HEK293 (cell line): Measurements from ENCODE around the gene PDE4D.

Experiments
- GLIS2 ChIP-seq: fragments of 450-650 bp; formaldehyde crosslinking; IDR thresholded peaks from 2 replicates; pipeline ENCODE4 v1.5.1; 2016; ENCODE audit warnings: missing biosample characterization, missing genetic modification characterization
- IKZF3 ChIP-seq: fragments of 450-650 bp; IDR thresholded peaks from 2 replicates; pipeline ENCODE4 v1.5.0; 2018; ENCODE audit warnings: missing biosample characterization, mild to moderate bottlenecking, missing genetic modification characterization, moderate library complexity
- MYNN ChIP-seq: fragments of 450-650 bp; formaldehyde crosslinking; IDR thresholded peaks from 2 replicates; pipeline ENCODE4 v1.5.1; 2016; ENCODE audit warnings: missing biosample characterization, missing genetic modification characterization, borderline replicate concordance
- OSR2 ChIP-seq: fragments of 450-650 bp; formaldehyde crosslinking; IDR thresholded peaks from 2 replicates; pipeline ENCODE4 v1.5.1; 2016; ENCODE audit warnings: missing biosample characterization, missing genetic modification characterization
- OVOL3 ChIP-seq: fragments of 450-650 bp; formaldehyde crosslinking; IDR thresholded peaks from 2 replicates; pipeline ENCODE4 v1.5.1; 2016; ENCODE audit warnings: missing biosample characterization, missing genetic modification characterization
- SCRT1 ChIP-seq: fragments of 450-650 bp; formaldehyde crosslinking; IDR thresholded peaks from 2 replicates; pipeline ENCODE4 v1.5.1; 2016; ENCODE audit warnings: missing biosample characterization, missing genetic modification characterization, borderline replicate concordance
- SP7 ChIP-seq: fragments of 450-650 bp; formaldehyde crosslinking; IDR thresholded peaks from 2 replicates; pipeline ENCODE4 v1.5.1; 2016; ENCODE audit warnings: missing biosample characterization, missing genetic modification characterization
- TSHZ1 ChIP-seq: fragments of 450-650 bp; formaldehyde crosslinking; IDR thresholded peaks from 2 replicates; pipeline ENCODE4 v1.5.1; 2016; ENCODE audit warnings: missing biosample characterization, missing genetic modification characterization, borderline replicate concordance
- WT1 ChIP-seq: fragments of 450-650 bp; formaldehyde crosslinking; IDR thresholded peaks from 2 replicates; pipeline ENCODE4 v1.5.1; 2016; ENCODE audit warnings: missing biosample characterization, missing genetic modification characterization
- YY2 ChIP-seq: fragments of 450-650 bp; formaldehyde crosslinking; IDR thresholded peaks from 2 replicates; pipeline ENCODE4 v1.5.1; 2016; ENCODE audit warnings: missing biosample characterization, missing genetic modification characterization
- ZFP3 ChIP-seq: fragments of 450-650 bp; formaldehyde crosslinking; IDR thresholded peaks from 2 replicates; pipeline ENCODE4 v1.5.1; 2016; ENCODE audit warnings: low read depth, missing biosample characterization, missing genetic modification characterization
- ZFP37 ChIP-seq: fragments of 450-650 bp; formaldehyde crosslinking; IDR thresholded peaks from 2 replicates; pipeline ENCODE4 v1.5.1; 2016; ENCODE audit warnings: missing biosample characterization, missing genetic modification characterization
- ZNF146 ChIP-seq: fragments of 450-650 bp; formaldehyde crosslinking; IDR thresholded peaks from 2 replicates; pipeline ENCODE4 v1.5.1; 2016; ENCODE audit warnings: missing biosample characterization, missing genetic modification characterization
- ZNF324 ChIP-seq: fragments of 450-650 bp; formaldehyde crosslinking; IDR thresholded peaks from 2 replicates; pipeline ENCODE4 v1.5.1; 2016; ENCODE audit warnings: missing biosample characterization, missing genetic modification characterization
- ZNF394 ChIP-seq: fragments of 450-650 bp; formaldehyde crosslinking; IDR thresholded peaks from 2 replicates; pipeline ENCODE4 v1.5.1; 2016; ENCODE audit warnings: missing biosample characterization, missing genetic modification characterization, mild to moderate bottlenecking, moderate library complexity, borderline replicate concordance
- ZNF416 ChIP-seq: fragments of 450-650 bp; formaldehyde crosslinking; IDR thresholded peaks from 2 replicates; pipeline ENCODE4 v1.5.1; 2016; ENCODE audit warnings: missing biosample characterization, missing genetic modification characterization
- ZNF48 ChIP-seq: fragments of 450-650 bp; formaldehyde crosslinking; IDR thresholded peaks from 2 replicates; pipeline ENCODE4 v1.5.1; 2016; ENCODE audit warnings: missing biosample characterization, missing genetic modification characterization
- ZNF510 ChIP-seq: fragments of 450-650 bp; formaldehyde crosslinking; IDR thresholded peaks from 2 replicates; pipeline ENCODE4 v1.5.1; 2018; ENCODE audit warnings: mild to moderate bottlenecking, missing genetic modification characterization, missing biosample characterization; ENCODE audit not compliant: insufficient replicate concordance
- ZNF530 ChIP-seq: fragments of 450-650 bp; formaldehyde crosslinking; IDR thresholded peaks from 2 replicates; pipeline ENCODE4 v1.5.1; 2016; ENCODE audit warnings: low read depth, missing biosample characterization, missing genetic modification characterization
- ZNF560 ChIP-seq: fragments of 450-650 bp; formaldehyde crosslinking; IDR thresholded peaks from 2 replicates; pipeline ENCODE4 v1.5.1; 2017; ENCODE audit warnings: missing biosample characterization, missing genetic modification characterization, borderline replicate concordance
- ZNF629 ChIP-seq: fragments of 450-650 bp; formaldehyde crosslinking; IDR thresholded peaks from 2 replicates; pipeline ENCODE4 v1.5.1; 2017; ENCODE audit warnings: missing biosample characterization, missing genetic modification characterization
- ZNF843 ChIP-seq: fragments of 450-650 bp; formaldehyde crosslinking; IDR thresholded peaks from 2 replicates; pipeline ENCODE4 v1.5.1; 2016; ENCODE audit warnings: missing biosample characterization, missing genetic modification characterization
- ZSCAN30 ChIP-seq: fragments of 450-650 bp; IDR thresholded peaks from 2 replicates; pipeline ENCODE4 v1.5.1; 2018; ENCODE audit warnings: missing biosample characterization, mild to moderate bottlenecking, missing genetic modification characterization, moderate library complexity
- TF ChIP-seq, protein P1 (sequence below): fragments of 450-650 bp; formaldehyde crosslinking; IDR thresholded peaks from 2 replicates; pipeline ENCODE4 v1.5.1; 2016; ENCODE audit warnings: missing biosample characterization, missing genetic modification characterization
- TF ChIP-seq, protein P2 (sequence below): fragments of 450-650 bp; formaldehyde crosslinking; IDR thresholded peaks from 2 replicates; pipeline ENCODE4 v1.5.1; 2017; ENCODE audit warnings: missing biosample characterization, mild to moderate bottlenecking, missing genetic modification characterization, moderate library complexity
- TF ChIP-seq, protein P3 (sequence below): fragments of 450-650 bp; formaldehyde crosslinking; IDR thresholded peaks from 2 replicates; pipeline ENCODE4 v1.5.1; 2016; ENCODE audit warnings: missing biosample characterization, missing genetic modification characterization
- TF ChIP-seq, protein P4 (sequence below): fragments of 450-650 bp; formaldehyde crosslinking; IDR thresholded peaks from 2 replicates; pipeline ENCODE4 v1.5.1; 2017; ENCODE audit warnings: missing biosample characterization, missing genetic modification characterization

PDE4D gene

DNA sequence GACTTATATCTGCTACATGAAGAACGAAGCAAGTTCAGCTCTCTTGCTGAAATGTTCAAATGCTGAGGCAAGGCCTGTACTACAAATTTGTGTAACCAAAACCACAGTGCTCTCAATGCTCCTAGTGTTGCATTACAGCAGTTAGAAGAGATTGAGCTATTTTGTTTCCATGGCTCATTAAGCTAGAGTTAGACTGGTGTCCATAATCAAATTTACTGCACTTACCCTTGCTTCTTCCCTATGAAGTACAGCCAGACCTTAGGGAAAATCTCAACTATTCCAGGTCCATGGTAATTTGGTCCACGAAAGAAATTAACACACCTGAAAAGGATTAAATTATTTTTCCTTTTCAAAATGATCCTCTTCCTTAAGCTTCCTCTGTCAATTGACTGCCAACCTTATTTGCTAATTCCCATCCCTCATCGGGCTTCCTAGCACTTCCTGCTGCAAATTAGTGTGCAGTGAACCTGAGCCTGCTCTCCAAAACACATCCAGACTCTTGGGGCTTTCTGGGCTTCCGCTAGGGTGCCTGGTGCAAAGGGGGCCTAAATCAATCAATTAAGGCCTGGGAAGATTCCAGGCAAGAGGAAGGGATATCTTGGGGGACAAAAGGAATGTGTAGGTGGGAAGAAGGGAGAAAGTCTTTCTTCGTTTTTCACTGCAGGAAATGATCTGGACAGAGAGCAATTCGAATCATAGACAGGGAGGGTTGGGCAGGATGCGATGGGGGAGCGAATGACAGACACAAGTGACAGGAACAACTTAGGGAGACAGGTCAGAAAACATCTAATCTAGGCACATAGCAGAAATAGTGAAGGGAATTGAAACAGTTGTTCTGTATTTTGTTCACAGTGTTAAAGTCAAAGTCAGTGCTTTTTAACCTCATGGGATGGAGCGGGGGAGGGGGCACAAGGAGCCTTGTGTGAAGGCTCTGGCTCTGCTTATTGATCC is 768.2 kb downstream of the PDE4D start (continued):
- peak; percentile 43; the same call in 1 of the 2 replicates for TF ChIP-seq IKZF3 (tag by site-specific recombination)
- no peak; the same call in none of the 2 replicates for TF ChIP-seq ZNF629 (tag by site-specific recombination)
- no peak for TF ChIP-seq ZNF48 (tag by site-specific recombination)
- no peak for TF ChIP-seq ZNF324 (tag by site-specific recombination)
- TF ChIP-seq GLIS2 (tag by site-specific recombination): no peak
- TF ChIP-seq TSHZ1 (tag by site-specific recombination): 0 out of 2 replicates have a peak, but pooled peaks have one; percentile 41
- TF ChIP-seq, protein P1, sequence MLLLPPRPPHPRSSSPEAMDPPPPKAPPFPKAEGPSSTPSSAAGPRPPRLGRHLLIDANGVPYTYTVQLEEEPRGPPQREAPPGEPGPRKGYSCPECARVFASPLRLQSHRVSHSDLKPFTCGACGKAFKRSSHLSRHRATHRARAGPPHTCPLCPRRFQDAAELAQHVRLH (tag by site-specific recombination): peak; percentile 68
- TF ChIP-seq SP7 (tag by site-specific recombination): peak; percentile 49
- no peak for TF ChIP-seq ZNF146 (tag by site-specific recombination)
- TF ChIP-seq, protein P2, sequence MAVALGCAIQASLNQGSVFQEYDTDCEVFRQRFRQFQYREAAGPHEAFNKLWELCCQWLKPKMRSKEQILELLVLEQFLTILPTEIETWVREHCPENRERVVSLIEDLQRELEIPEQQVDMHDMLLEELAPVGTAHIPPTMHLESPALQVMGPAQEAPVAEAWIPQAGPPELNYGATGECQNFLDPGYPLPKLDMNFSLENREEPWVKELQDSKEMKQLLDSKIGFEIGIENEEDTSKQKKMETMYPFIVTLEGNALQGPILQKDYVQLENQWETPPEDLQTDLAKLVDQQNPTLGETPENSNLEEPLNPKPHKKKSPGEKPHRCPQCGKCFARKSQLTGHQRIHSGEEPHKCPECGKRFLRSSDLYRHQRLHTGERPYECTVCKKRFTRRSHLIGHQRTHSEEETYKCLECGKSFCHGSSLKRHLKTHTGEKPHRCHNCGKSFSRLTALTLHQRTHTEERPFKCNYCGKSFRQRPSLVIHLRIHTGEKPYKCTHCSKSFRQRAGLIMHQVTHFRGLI (tag by site-specific recombination): no peak
- TF ChIP-seq ZSCAN30 (tag by site-specific recombination): 0 out of 2 replicates have a peak, but pooled peaks have one; percentile 4
- TF ChIP-seq, protein P3, sequence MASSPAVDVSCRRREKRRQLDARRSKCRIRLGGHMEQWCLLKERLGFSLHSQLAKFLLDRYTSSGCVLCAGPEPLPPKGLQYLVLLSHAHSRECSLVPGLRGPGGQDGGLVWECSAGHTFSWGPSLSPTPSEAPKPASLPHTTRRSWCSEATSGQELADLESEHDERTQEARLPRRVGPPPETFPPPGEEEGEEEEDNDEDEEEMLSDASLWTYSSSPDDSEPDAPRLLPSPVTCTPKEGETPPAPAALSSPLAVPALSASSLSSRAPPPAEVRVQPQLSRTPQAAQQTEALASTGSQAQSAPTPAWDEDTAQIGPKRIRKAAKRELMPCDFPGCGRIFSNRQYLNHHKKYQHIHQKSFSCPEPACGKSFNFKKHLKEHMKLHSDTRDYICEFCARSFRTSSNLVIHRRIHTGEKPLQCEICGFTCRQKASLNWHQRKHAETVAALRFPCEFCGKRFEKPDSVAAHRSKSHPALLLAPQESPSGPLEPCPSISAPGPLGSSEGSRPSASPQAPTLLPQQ (tag by site-specific recombination): no peak
- TF ChIP-seq ZNF843 (tag by site-specific recombination): peak; percentile 41; the same call in 1 of the 2 replicates
- TF ChIP-seq OVOL3 (tag by site-specific recombination): 0 out of 2 replicates have a peak, but pooled peaks have one; percentile 12
- TF ChIP-seq YY2 (tag by site-specific recombination): no peak
- TF ChIP-seq MYNN (tag by site-specific recombination): no peak
- no peak for TF ChIP-seq ZFP3 (tag by site-specific recombination)
- TF ChIP-seq, protein P4, sequence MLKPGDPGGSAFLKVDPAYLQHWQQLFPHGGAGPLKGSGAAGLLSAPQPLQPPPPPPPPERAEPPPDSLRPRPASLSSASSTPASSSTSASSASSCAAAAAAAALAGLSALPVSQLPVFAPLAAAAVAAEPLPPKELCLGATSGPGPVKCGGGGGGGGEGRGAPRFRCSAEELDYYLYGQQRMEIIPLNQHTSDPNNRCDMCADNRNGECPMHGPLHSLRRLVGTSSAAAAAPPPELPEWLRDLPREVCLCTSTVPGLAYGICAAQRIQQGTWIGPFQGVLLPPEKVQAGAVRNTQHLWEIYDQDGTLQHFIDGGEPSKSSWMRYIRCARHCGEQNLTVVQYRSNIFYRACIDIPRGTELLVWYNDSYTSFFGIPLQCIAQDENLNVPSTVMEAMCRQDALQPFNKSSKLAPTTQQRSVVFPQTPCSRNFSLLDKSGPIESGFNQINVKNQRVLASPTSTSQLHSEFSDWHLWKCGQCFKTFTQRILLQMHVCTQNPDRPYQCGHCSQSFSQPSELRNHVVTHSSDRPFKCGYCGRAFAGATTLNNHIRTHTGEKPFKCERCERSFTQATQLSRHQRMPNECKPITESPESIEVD: peak; percentile 87
- TF ChIP-seq ZNF560 (tag by site-specific recombination): no peak
- TF ChIP-seq ZNF416: no peak
- no peak for TF ChIP-seq ZFP37 (tag by site-specific recombination)
- no peak for TF ChIP-seq SCRT1 (tag by site-specific recombination)
- peak; percentile 69; the same call in 1 of the 2 replicates for TF ChIP-seq WT1 (tag by site-specific recombination)
- TF ChIP-seq OSR2 (tag by site-specific recombination): peak; percentile 86
- TF ChIP-seq ZNF530: no peak
- no peak for TF ChIP-seq ZNF510 (tag by site-specific recombination)
- TF ChIP-seq ZNF394 (tag by site-specific recombination): no peak
